Sigmoid colon (tissue), 4 donors: ENCODE measurements around the gene ZBTB24.

Experiments
- CTCF ChIP-seq, 4 experiments: fragments of 450-650 bp in 3 of 4; fragments of 200-600 bp in 1 of 4; IDR thresholded peaks; one replicate each; pipeline ENCODE4 v1.5.1; 2016 to 2019; ENCODE audit warnings: antibody characterized with exemption in 4 of 4, mild to moderate bottlenecking in 3 of 4, moderate library complexity in 2 of 4
- POLR2AphosphoS5 ChIP-seq, 4 donors: sonication (generic); formaldehyde crosslinking; IDR thresholded peaks; one replicate each; pipeline ENCODE4 v1.6.1; 2017; ENCODE audit warnings: antibody characterized with exemption in 4 of 4

- no peak for TF ChIP-seq POLR2AphosphoS5 (IDR thresholded peaks at IDR 0.05)
- no peak for TF ChIP-seq CTCF (IDR thresholded peaks at IDR 0.05)
These were observed 33.8 kb downstream of the ZBTB24 start for GRCh38 chr6:109449064-109449794.
